Measurements from ENCODE around the gene ALDH1L1. TPM values are rescaled to one million over a fixed set of nuclear protein-coding genes. Genes with fewer than 3 reads are reported as not detected.

ALDH1L1 gene
- total RNA-seq, 1 donor = not detected

- H3K4me3 ChIP-seq (ENCODE audit: low read length) = no peak overlapping the region
- no peaks in the 10 kb centered on the region for H3K9me3 ChIP-seq (ENCODE audit: low read depth, low read length)
- no peaks in the 10 kb centered on the region for H3K4me1 ChIP-seq (ENCODE audit: insufficient read depth, low read length)
- H3K27me3 ChIP-seq (ENCODE audit: insufficient read depth, low read length) = peaks cover 31% of the 10 kb centered on the region
These were observed 12.8 kb downstream of the ALDH1L1 start for GRCh38 chr3:126167566-126167965.

DNA sequence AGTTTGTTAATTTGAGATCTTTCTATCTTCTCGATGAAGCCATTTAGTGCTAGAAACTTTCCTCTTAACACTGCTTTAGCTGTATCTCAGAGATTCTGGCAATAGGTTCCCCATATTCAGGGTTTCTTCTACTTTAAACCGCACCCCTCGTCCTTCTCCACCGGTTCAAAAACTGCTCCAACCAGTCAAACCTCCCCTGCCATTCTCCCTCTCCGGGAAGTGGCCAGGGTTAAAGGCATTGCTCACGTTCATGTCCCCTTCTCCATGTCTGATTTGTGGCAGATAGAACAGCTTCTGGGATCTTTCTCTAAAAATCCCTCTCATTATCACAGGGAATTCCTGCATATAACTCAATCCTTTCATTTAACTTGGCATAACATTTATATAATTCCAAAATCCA is 14.4 kb downstream of the ALDH1L1 start:
- Histone ChIP-seq H3K4me3 (ENCODE audit: low read length) (no peak overlapping the region), H3K4me1 (ENCODE audit: insufficient read depth, low read length) (no peaks in the 10 kb centered on the region), H3K9me3 (ENCODE audit: low read depth, low read length) (no peaks in the 10 kb centered on the region), H3K27me3 (ENCODE audit: insufficient read depth, low read length) (peaks cover 25% of the 10 kb centered on the region)

- Histone ChIP-seq H3K4me3 (ENCODE audit: low read length) (no peak overlapping the region), H3K27me3 (ENCODE audit: insufficient read depth, low read length) (peaks cover 20% of the 10 kb centered on the region), H3K9me3 (ENCODE audit: low read depth, low read length) (no peaks in the 10 kb centered on the region), H3K4me1 (ENCODE audit: insufficient read depth, low read length) (no peaks in the 10 kb centered on the region)
These were observed 19.1 kb downstream of the ALDH1L1 start for GRCh38 chr3:126161309-126161708.

DNA sequence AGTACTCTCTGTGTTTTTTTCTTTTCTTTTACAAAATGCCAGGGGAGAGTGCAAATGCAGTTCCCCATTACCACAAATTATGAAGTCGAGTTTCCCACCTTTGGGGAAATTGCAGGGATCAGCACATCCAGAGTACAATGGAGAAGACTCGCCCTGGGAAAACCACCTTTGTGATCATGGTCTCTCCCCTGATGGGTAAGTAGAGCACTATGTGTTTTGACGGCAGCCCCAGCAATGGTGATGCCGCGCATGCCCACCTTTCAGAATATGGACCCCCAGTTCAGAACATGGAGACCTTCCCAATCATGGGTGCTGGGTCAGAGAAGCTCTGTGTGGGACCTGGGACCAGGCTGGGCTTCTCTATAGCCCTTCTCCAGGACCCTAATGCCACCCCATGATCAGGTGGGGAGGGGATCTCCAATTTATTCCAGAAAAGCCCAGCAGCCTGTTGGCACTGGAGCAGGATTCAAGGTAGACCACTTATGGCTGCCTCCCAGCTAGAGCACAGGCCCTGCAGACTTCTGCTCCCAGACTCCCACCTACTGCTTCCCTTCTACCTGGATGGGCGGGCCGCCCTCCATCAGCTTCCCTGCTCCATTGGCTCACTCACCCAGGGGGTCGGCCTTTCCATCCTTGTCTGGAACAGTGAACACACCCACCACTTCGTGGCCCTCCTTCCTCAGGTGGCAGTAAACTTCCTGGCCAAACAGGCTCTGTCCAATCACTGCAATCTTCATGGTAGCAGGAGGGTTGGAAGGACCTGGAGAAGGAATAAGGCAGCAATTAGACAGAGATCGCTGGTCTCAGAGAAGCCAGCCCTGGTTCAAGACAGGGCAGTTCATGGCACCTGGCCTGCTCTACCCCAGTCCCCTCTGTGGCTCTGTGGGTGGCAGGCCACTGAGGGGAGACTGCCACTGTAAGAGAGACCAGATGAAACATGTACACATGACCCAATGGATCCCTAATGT is 19.9 kb downstream of the ALDH1L1 start:
- H3K9me3 ChIP-seq (ENCODE audit: low read depth, low read length) = no peaks in the 10 kb centered on the region
- H3K4me1 ChIP-seq (ENCODE audit: insufficient read depth, low read length) = no peaks in the 10 kb centered on the region
- H3K4me3 ChIP-seq (ENCODE audit: low read length) = no peak overlapping the region
- H3K27me3 ChIP-seq (ENCODE audit: insufficient read depth, low read length) = peaks cover 13% of the 10 kb centered on the region

- no peak overlapping the region for H3K4me3 ChIP-seq (ENCODE audit: low read length)
- H3K4me1 ChIP-seq (ENCODE audit: insufficient read depth, low read length) = no peaks in the 10 kb centered on the region
- H3K9me3 ChIP-seq (ENCODE audit: low read depth, low read length) = no peaks in the 10 kb centered on the region
- peaks cover 4% of the 10 kb centered on the region for H3K27me3 ChIP-seq (ENCODE audit: insufficient read depth, low read length)
These were observed 20.9 kb downstream of the ALDH1L1 start for GRCh38 chr3:126159476-126159875.

- H3K4me1 ChIP-seq (ENCODE audit: insufficient read depth, low read length) = no peaks in the 10 kb centered on the region
- H3K27me3 ChIP-seq (ENCODE audit: insufficient read depth, low read length) = no peaks in the 10 kb centered on the region
- no peaks in the 10 kb centered on the region for H3K9me3 ChIP-seq (ENCODE audit: low read depth, low read length)
- no peak overlapping the region for H3K4me3 ChIP-seq (ENCODE audit: low read length)
These were observed 21.4 kb downstream of the ALDH1L1 start for GRCh38 chr3:126158912-126159454.

GRCh38 chr3:126158016-126158911 is 22.1 kb downstream of the ALDH1L1 start:
- Histone ChIP-seq H3K9me3 (ENCODE audit: low read depth, low read length) (no peaks in the 10 kb centered on the region), H3K27me3 (ENCODE audit: insufficient read depth, low read length) (no peaks in the 10 kb centered on the region), H3K4me3 (ENCODE audit: low read length) (no peak overlapping the region), H3K4me1 (ENCODE audit: insufficient read depth, low read length) (no peaks in the 10 kb centered on the region)

- Histone ChIP-seq H3K9me3 (ENCODE audit: low read depth, low read length) (no peaks in the 10 kb centered on the region), H3K4me3 (ENCODE audit: low read length) (no peak overlapping the region), H3K4me1 (ENCODE audit: insufficient read depth, low read length) (no peaks in the 10 kb centered on the region), H3K27me3 (ENCODE audit: insufficient read depth, low read length) (no peaks in the 10 kb centered on the region)
These were observed 23.2 kb downstream of the ALDH1L1 start for GRCh38 chr3:126157083-126157768.

DNA sequence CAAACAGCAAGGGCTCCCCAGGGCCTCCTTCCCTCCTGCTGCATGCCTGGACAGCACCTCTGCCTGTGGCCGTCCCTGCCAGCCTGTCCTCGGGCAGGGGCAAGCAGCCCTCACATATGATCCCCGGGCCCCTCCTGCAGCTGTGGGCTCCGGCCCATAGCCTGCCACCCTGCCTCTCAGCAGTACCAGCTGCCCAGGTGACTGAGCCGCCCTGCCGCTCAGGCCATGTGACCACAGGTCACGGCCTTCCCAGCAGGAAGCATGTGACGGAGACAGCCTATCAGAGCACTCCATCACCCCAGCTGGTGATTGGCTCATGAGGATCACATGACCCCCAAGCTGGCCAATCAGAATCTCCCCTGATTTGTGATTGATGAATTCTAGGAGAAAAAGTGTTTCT is 23.9 kb downstream of the ALDH1L1 start:
- no peak overlapping the region for H3K4me3 ChIP-seq (ENCODE audit: low read length)
- no peaks in the 10 kb centered on the region for H3K9me3 ChIP-seq (ENCODE audit: low read depth, low read length)
- H3K4me1 ChIP-seq (ENCODE audit: insufficient read depth, low read length) = no peaks in the 10 kb centered on the region
- no peaks in the 10 kb centered on the region for H3K27me3 ChIP-seq (ENCODE audit: insufficient read depth, low read length)

- no peaks in the 10 kb centered on the region for H3K9me3 ChIP-seq (ENCODE audit: low read depth, low read length)
- no peaks in the 10 kb centered on the region for H3K27me3 ChIP-seq (ENCODE audit: insufficient read depth, low read length)
- H3K4me3 ChIP-seq (ENCODE audit: low read length) = no peak overlapping the region
- no peaks in the 10 kb centered on the region for H3K4me1 ChIP-seq (ENCODE audit: insufficient read depth, low read length)
These were observed 24.6 kb downstream of the ALDH1L1 start for GRCh38 chr3:126155819-126156218.

DNA sequence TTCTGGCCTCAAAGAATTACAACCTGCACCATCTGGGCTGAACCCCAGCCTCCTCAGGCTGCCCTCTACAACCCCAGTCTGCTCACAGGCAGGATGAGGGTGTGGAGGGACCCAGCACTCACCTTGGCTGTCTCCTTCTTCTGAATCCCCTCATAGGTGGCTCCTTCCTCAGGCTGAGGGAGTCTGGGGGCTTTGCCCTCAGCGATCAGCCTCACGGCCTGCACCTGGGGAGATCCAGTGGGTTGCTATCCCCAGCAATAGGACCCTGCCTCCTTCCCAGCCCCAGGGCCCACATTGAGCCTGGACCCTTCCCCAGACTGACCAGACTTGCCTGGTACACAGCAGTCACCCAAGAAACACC is 25.1 kb downstream of the ALDH1L1 start:
- Histone ChIP-seq H3K4me3 (ENCODE audit: low read length) (no peak overlapping the region), H3K27me3 (ENCODE audit: insufficient read depth, low read length) (no peaks in the 10 kb centered on the region), H3K4me1 (ENCODE audit: insufficient read depth, low read length) (no peaks in the 10 kb centered on the region), H3K9me3 (ENCODE audit: low read depth, low read length) (no peaks in the 10 kb centered on the region)

DNA sequence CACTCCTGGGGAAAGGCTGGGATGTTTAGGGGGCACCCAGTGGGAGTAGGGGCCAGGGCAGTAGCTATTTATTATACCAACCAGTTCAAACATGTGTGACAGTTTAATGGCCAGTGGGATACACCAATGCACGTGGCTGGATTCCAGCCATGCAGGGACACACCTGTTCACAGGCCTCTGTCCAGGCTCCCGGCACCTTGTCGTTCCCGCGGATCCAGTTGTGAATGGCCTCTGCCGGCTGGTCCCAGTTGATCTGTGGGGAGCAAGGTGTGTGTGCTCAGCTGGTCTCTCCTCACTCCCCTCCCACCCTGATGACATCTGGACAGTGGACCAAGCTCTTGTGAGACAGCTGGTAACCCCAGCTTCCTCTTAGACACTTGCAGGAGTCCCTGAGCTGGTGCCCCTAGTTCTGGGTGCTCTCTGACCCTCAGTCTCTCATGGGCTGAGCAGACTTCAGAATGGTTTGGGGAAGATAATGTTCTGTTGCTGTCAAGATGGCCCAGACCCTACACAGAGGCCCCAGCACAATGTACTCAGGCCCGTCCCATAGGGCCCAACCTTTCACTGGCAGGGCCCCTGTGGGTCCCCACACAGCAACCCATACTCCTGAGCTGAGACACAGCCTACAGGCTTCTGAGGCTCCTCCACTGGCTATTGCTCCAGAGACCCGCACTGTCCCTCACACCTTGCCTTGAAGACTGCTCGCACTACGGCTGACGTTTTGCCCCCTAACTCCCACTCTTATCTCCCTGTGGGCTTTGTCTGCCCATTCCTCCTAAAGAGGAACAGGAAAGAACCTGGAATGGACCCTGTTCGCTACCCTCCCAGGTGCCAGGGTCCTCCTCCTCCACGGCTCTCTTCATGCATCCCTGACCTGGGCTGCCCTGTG is 25.8 kb downstream of the ALDH1L1 start:
- no peak overlapping the region for H3K4me3 ChIP-seq (ENCODE audit: low read length)
- H3K9me3 ChIP-seq (ENCODE audit: low read depth, low read length) = no peaks in the 10 kb centered on the region
- H3K4me1 ChIP-seq (ENCODE audit: insufficient read depth, low read length) = no peaks in the 10 kb centered on the region
- H3K27me3 ChIP-seq (ENCODE audit: insufficient read depth, low read length) = no peaks in the 10 kb centered on the region

- no peaks in the 10 kb centered on the region for H3K27me3 ChIP-seq (ENCODE audit: insufficient read depth, low read length)
- H3K4me3 ChIP-seq (ENCODE audit: low read length) = no peak overlapping the region
- H3K4me1 ChIP-seq (ENCODE audit: insufficient read depth, low read length) = no peaks in the 10 kb centered on the region
- no peaks in the 10 kb centered on the region for H3K9me3 ChIP-seq (ENCODE audit: low read depth, low read length)
These were observed 26.6 kb downstream of the ALDH1L1 start for GRCh38 chr3:126153695-126154360.
